Adrenal gland (tissue), 12 donors: ENCODE measurements around the gene KDM4B. TPM values are rescaled to one million over a fixed set of nuclear protein-coding genes. Genes with fewer than 3 reads are reported as not detected.

ENCODE experiments used
- DNase-seq, 7 donors: peaks; one replicate each; pipeline ENCODE4 v3.0.0-alpha.2; 2019 to 2020
- H3K27ac ChIP-seq, 5 donors: fragments of 200-600 bp; sonication (generic) in 4 of 5; 1 replicate in 3 of 5; 2 replicates in 2 of 5; pipeline versions ENCODE4 v1.5.1 to v1.8.0; 2016 to 2020; ENCODE audit warnings: mild to moderate bottlenecking in 1 of 5
- H3K27me3 ChIP-seq: fragments of 200-600 bp; 2 replicates; pipeline ENCODE4 v1.8.0; 2021
- H3K36me3 ChIP-seq, 2 donors: fragments of 200-600 bp; replicated peaks in 1 of 2; 1 replicate in 1 of 2; 2 replicates in 1 of 2; pipeline versions ENCODE4 v1.5.1 to v1.8.0; 2018 to 2022
- H3K4me1 ChIP-seq, 2 donors: fragments of 200-600 bp; replicated peaks in 1 of 2; 1 replicate in 1 of 2; 2 replicates in 1 of 2; pipeline versions ENCODE4 v1.5.1 to v1.8.0; 2018 to 2021
- H3K4me3 ChIP-seq, 4 donors: fragments of 200-600 bp; sonication (generic) in 3 of 4; one replicate each; pipeline ENCODE4 v1.5.1; 2016 to 2018
- H3K9me3 ChIP-seq, 3 donors: fragments of 200-600 bp; sonication (generic) in 1 of 3; replicated peaks in 1 of 3; 1 replicate in 2 of 3; 2 replicates in 1 of 3; pipeline versions ENCODE4 v1.5.1 to v1.8.0; 2016 to 2021
- POLR2A ChIP-seq, 2 donors: fragments of 450-650 bp; IDR thresholded peaks; one replicate each; pipeline ENCODE4 v1.6.1; 2017; ENCODE audit warnings: antibody characterized with exemption in 2 of 2, mild to moderate bottlenecking in 2 of 2, moderate library complexity in 1 of 2
- WGBS, 4 donors: extraction: QIAGEN DNeasy Blood & Tissue Kit in 2 of 4; methylation state at CpG; one replicate each; pipeline versions ENCODE4 v1.1.5 to v1.1.7; 2013 to 2017; 5-methylcytosine and 5-hydroxymethylcytosine counted together
- intact Hi-C, 2 donors: fragments of 100-400 bp; cut with DNase I; formaldehyde crosslinking; loops; one replicate each; pipeline versions ENCODE4 v1.14.1 to v1.15.0; 2022 to 2023
- polyA plus RNA-seq, 3 donors: library from polyadenylated mRNA; stranded (reverse); fragments of 200-250 nt in 2 of 3; fragments of 350-450 nt in 1 of 3; fragmentation: Illumina TruSeq in 1 of 3; extraction: RNeasy Lipid Tissue Mini Kit (QIAGEN cat#74804) in 1 of 3; gene quantifications; one replicate each; pipeline ENCODE4 v1.2.3, GENCODE V29; 2013 to 2014
- total RNA-seq, 9 donors: library from RNA; depleted of rRNA in 4 of 9; stranded (reverse); fragments of >200 nt in 4 of 9; fragments of 120-200 nt in 1 of 9; fragmentation: NEBNext Ultra II Directional in 1 of 9; extraction: Animal tissue kit (Norgen Biotek cat#: 25700) in 1 of 9; gene quantifications; one replicate each; pipeline versions ENCODE4 v1.1.0 to v1.2.4, GENCODE V29; 2013 to 2023
- TF ChIP-seq, protein P1 (sequence below), 6 experiments: fragments of 450-650 bp in 4 of 6; fragments of 200-600 bp in 2 of 6; sonication (generic) in 1 of 6; IDR thresholded peaks; 1 replicate in 5 of 6; 2 replicates in 1 of 6; pipeline versions ENCODE4 v1.5.1 to v1.8.0; 2016 to 2021; ENCODE audit warnings: antibody characterized with exemption in 6 of 6, mild to moderate bottlenecking in 2 of 6, moderate library complexity in 1 of 6
- donor health status: healthy with polysubstance abuse.
- donor health status: Bipolar disorder and iron deficiency.
- donor health status: DM: yes; HTN: yes; CAD: no.
- donor health status: DM: no; HTN: no; CAD: no.
- donor health status: DM: no; HTN: no; CAD: no.
- donor health status: DM: yes; HTN: yes; CAD: no.

The KDM4B gene
- total and polyA plus RNA-seq, 12 donors = 9.8 to 65.1 (median 39.9) TPM

DNA sequence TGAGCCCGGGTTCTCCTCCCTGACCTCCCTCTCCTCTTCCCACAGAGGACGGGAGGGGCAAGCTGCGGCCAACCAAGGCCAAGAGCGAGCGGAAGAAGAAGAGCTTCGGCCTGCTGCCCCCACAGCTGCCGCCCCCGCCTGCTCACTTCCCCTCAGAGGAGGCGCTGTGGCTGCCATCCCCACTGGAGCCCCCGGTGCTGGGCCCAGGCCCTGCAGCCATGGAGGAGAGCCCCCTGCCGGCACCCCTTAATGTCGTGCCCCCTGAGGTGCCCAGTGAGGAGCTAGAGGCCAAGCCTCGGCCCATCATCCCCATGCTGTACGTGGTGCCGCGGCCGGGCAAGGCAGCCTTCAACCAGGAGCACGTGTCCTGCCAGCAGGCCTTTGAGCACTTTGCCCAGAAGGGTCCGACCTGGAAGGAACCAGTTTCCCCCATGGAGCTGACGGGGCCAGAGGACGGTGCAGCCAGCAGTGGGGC lies 162.2 kb downstream of the KDM4B start:
- Histone ChIP-seq H3K4me1 (peaks cover 20 to 32% of the 10 kb centered on the region in 2 donors), H3K27me3 (no peaks in the 10 kb centered on the region), H3K9me3 (no peaks in the 10 kb centered on the region), H3K27ac (no peak overlapping the region), H3K36me3 (peaks cover 0 to 27% of the 10 kb centered on the region in 2 donors), H3K4me3 (no peak overlapping the region)
- TF ChIP-seq POLR2A (IDR thresholded peaks at IDR 0.05) = no peak
- TF ChIP-seq, protein P1, sequence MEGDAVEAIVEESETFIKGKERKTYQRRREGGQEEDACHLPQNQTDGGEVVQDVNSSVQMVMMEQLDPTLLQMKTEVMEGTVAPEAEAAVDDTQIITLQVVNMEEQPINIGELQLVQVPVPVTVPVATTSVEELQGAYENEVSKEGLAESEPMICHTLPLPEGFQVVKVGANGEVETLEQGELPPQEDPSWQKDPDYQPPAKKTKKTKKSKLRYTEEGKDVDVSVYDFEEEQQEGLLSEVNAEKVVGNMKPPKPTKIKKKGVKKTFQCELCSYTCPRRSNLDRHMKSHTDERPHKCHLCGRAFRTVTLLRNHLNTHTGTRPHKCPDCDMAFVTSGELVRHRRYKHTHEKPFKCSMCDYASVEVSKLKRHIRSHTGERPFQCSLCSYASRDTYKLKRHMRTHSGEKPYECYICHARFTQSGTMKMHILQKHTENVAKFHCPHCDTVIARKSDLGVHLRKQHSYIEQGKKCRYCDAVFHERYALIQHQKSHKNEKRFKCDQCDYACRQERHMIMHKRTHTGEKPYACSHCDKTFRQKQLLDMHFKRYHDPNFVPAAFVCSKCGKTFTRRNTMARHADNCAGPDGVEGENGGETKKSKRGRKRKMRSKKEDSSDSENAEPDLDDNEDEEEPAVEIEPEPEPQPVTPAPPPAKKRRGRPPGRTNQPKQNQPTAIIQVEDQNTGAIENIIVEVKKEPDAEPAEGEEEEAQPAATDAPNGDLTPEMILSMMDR (IDR thresholded peaks at IDR 0.05) = no peak
- intact Hi-C loops = loop anchor here in 1 of 2 donors (10.0 kb wide), 1 partner anchor 66 kb away; no protein-coding TSS in a partner anchor
- DNase-seq = no peak
- WGBS, 4 donors = 68 to 79% (median 76%) methylated on average over 9 to 21 of the region's 21 CpGs; no CpG with 5 or more reads in 1 of the 4 donors

DNA sequence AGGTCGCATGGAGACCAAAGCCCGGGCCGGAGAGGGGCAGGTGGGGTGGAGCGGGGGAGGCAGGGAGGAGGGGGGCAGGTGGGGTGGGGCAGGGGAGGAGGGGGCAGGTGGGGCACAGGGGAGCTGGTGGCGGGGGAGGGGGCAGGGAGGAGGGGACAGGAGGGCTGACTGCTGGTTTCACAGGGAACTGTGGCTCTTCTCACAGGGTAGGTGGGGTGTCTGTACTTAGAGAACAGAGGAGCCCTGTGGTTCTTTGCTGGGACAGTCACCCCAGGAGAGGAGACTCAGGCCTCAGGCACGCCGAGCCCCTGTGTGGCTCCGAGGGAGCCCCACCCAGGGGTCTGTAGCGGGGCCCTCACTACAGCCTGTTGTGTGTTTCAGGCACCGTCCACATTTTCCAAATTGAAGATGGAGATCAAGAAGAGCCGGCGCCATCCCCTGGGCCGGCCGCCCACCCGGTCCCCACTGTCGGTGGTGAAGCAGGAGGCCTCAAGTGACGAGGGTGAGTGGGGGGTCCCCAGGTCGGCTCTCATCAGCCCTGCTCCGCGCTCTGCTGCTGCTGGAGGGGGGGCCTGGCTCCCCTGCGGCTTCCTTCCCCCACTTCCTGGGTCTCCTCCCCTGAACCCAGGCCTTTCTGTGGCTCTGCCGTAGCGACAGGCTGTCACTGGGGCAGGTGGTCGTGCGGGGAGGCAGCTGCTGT lies 162.7 kb downstream of the KDM4B start:
- Histone ChIP-seq H3K4me3 (no peak overlapping the region), H3K27me3 (no peaks in the 10 kb centered on the region), H3K36me3 (peaks cover 0 to 33% of the 10 kb centered on the region in 2 donors), H3K4me1 (peaks cover 15 to 26% of the 10 kb centered on the region in 2 donors), H3K9me3 (no peaks in the 10 kb centered on the region), H3K27ac (no peak overlapping the region)
- TF ChIP-seq, protein P1 (IDR thresholded peaks at IDR 0.05) = no peak
- TF ChIP-seq POLR2A (IDR thresholded peaks at IDR 0.05) = no peak
- 39 to 86% (median 78%) methylated on average over 6 to 25 of the region's 25 CpGs for WGBS, 4 donors
- DNase-seq = no peak
- intact Hi-C loops = loop anchor here in 1 of 2 donors (10.0 kb wide), 1 partner anchor 67 kb away; no protein-coding TSS in a partner anchor

DNA sequence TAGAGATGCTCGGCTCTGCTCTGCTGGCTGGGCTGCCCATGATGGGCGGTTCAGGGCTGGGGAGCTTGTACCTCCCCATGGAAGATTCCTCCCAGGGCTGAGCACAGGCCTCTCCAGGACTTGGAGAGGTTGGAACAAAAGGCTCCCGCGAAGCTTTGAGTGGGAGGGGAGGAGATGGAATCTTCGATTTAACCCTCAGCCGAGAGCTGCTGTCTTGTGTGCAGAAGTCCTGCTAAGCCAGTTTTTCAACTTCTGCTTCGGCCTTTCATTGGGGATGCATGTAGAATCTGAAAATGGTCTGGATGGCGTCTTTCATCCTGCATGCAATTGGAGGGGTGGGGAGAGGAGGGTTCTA lies 163.3 kb downstream of the KDM4B start:
- no peak for TF ChIP-seq POLR2A (IDR thresholded peaks at IDR 0.05)
- TF ChIP-seq, protein P1 (IDR thresholded peaks at IDR 0.05) = no peak
- H3K4me1 ChIP-seq = peaks cover 10 to 20% of the 10 kb centered on the region in 2 donors
- intact Hi-C loops = loop anchor here in 1 of 2 donors (10.0 kb wide), 1 partner anchor 67 kb away; no protein-coding TSS in a partner anchor
- no peak overlapping the region for H3K4me3 ChIP-seq
- no peaks in the 10 kb centered on the region for H3K27me3 ChIP-seq
- peaks cover 0 to 38% of the 10 kb centered on the region in 2 donors for H3K36me3 ChIP-seq
- H3K9me3 ChIP-seq = no peaks in the 10 kb centered on the region
- no peak for DNase-seq
- WGBS, 4 donors = 73 to 85% (median 83%) methylated on average over 7 to 8 of the region's 8 CpGs
- no peak overlapping the region for H3K27ac ChIP-seq

DNA sequence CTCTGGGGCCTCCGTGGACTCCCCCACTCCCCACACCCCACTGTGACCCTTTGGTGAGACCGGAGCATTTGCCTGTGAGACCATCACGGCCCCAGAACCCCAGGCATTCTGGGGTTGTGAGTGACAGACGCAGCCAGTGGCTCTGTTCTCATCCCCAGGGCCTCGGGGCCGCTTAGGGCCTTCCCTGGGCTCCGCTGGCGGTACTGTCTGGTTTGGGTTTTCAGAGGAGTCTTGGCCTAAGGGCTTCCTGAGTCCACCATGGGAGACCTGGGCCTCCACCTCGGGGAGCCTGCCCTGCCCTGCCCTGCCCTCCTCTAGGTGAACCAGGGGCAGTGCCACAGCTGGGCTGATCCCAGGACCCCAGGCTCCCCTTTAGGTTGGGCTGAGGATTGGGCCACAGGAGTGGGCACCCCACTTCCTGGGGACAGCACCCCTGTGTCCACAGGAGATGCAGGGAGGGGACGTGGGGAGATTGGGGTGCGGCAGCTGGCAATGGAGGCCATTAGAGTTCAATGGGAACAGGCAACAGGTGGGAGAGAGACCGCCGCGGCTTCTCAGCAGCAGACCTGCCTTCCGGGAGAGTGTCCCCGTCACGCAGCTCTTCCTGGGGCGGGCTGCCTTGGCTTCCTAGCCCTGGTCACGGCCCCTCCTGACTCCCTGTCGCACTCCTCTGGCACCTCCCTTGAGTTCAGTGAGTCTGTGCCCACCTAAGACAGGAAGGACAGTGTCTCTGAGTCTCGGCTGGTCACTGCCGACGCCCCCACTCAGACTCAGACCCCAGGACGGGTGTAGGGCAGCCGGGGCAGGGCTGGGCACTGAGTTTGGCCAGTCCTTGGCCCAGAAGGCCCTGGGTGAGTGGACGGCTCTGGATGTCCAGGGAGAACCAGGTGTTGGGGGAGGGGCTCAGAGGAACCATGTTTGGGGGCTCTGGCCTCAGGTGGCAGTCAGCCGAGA lies 164.1 kb downstream of the KDM4B start:
- H3K4me3 ChIP-seq = no peak overlapping the region
- H3K9me3 ChIP-seq = no peaks in the 10 kb centered on the region
- H3K27ac ChIP-seq = no peak overlapping the region
- TF ChIP-seq, protein P1 (IDR thresholded peaks at IDR 0.05) = no peak
- no peak for TF ChIP-seq POLR2A (IDR thresholded peaks at IDR 0.05)
- peaks cover 0 to 46% of the 10 kb centered on the region in 2 donors for H3K36me3 ChIP-seq
- H3K4me1 ChIP-seq = peaks cover 5 to 13% of the 10 kb centered on the region in 2 donors
- DNase-seq = no peak
- intact Hi-C loops = loop anchor here in 1 of 2 donors (10.0 kb wide), 1 partner anchor 68 kb away; no protein-coding TSS in a partner anchor
- 88 to 96% (median 92%) methylated on average over 14 to 27 of the region's 27 CpGs for WGBS, 4 donors
- H3K27me3 ChIP-seq = no peaks in the 10 kb centered on the region
